GM18951 (cell line): ENCODE data around the gene CAMKK2.

Experiments
- POLR2A ChIP-seq: IDR thresholded peaks from 4 replicates; pipeline ENCODE4 v1.6.1; 2011; ENCODE audit warnings: mild to moderate bottlenecking; ENCODE audit not compliant: insufficient read length, insufficient read depth; ENCODE audit errors: extremely low read depth
- in situ Hi-C: fragments of 300-500 bp; cut with MboI; formaldehyde crosslinking; loops from one replicate; pipeline ENCODE4 v1.12.0; 2022; ENCODE audit warnings: low sequenced_read_pairs, mixed read lengths, inconsistent platforms; ENCODE audit not compliant: unreplicated experiment

The CAMKK2 gene

DNA sequence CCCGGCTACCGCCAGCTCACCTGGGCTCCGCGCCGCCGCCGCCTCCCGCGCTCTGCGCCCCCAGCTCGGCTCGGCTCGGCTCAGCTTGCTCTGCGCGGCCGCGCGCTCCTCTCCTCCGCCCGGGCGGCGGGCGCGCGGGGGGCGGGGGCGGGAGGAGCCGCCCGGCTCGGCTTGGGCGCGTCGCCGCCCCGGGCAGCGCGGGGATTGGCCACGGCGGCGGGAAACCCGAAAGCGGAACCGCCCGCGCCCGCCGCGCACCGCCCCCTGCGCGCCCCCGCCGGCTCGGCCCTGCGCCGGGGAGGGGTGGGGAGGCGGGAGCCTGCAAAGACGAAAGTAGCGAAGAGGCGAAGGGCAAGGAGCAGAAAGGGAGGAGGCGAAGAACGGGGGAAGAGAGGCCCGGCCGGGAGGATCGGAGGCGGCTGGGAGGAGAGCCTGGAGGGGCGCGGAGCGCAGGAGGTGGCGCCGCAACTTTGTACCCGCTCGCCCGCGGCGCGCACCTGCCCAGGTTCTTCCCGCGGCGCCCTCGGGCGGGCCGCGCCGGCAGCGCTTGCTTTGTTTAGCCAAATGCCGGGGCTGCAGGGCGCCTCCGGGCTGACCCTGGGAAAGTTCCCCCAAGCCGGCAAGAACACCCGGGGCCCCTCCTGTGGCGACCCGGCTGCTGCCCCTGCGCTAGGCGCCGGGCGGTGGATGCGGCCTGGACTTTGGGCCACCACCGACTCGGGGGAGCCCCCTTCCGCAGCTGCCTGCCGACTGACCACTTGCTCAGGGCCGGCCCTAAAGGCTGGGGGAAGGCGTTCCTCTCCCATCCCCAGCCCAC, at the start of gene CAMKK2:
TSS of gene CAMKK2 (minus strand) at position 92 of the 817 bp plus-strand sequence. CDS start 22,183 bp downstream, outside the sequence.
- in situ Hi-C loops, result no loop called here
- TF ChIP-seq POLR2A, result peak; percentile 73

- no peak for TF ChIP-seq POLR2A
- in situ Hi-C loops, result loop anchor here (10.0 kb wide), 1 partner anchor 90 kb away; no protein-coding TSS in a partner anchor
These were observed 48.8 kb upstream of the CAMKK2 start for GRCh38 chr12:121345151-121345815.

GRCh38 chr12:121344506-121344905, 48.0 kb upstream of the CAMKK2 start:
- TF ChIP-seq POLR2A, result no peak
- in situ Hi-C loops, result loop anchor here (10.0 kb wide), 1 partner anchor 90 kb away; no protein-coding TSS in a partner anchor

DNA sequence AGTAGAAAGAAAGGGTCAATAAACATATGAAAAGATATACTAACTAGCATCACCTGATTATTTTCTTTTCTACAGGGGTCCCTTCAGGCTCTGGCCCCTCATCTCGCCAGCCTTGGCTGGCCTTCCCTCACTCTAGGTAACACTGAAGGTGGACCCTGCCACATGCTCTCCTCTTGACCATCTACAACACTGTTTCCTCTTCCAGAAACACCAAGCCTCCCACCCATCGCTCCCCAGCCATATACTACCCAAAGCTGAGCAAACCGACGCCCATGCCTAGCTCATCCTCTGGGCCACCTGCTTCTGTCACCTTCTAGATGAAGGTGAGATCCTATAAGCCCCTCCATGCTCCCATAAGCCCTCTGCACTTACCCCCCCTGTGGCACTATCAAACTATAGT, 40.9 kb upstream of the CAMKK2 start:
- TF ChIP-seq POLR2A, result no peak
- in situ Hi-C loops, result no loop called here

GRCh38 chr12:121334513-121335343, 38.2 kb upstream of the CAMKK2 start:
- TF ChIP-seq POLR2A, result no peak
- in situ Hi-C loops, result no loop called here

GRCh38 chr12:121333747-121334146, 37.2 kb upstream of the CAMKK2 start:
- TF ChIP-seq POLR2A, result no peak
- in situ Hi-C loops, result no loop called here

DNA sequence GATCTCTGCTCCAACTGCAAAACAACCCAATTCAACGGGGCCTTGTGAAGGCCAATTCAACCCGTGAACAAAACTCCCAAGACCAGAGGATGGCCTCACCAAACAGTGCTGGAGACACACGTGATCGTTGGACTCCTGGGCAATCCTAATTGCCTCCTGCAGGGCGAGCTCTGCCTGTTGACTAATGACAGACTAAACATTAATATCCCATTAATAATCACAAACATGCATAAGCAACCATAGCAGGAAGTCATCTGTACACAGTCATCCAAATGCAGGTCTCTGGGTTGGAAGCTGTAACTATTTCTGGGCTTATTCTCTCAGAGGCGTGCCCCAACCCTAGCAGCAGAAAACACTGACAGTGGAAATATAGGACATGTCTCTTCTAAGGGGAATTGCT, 34.7 kb upstream of the CAMKK2 start:
- no peak for TF ChIP-seq POLR2A
- in situ Hi-C loops, result no loop called here

GRCh38 chr12:121330692-121331091, 34.2 kb upstream of the CAMKK2 start:
- in situ Hi-C loops, result no loop called here
- TF ChIP-seq POLR2A, result no peak

- no peak for TF ChIP-seq POLR2A
- in situ Hi-C loops, result no loop called here
These were observed 33.7 kb upstream of the CAMKK2 start for GRCh38 chr12:121330195-121330594.

DNA sequence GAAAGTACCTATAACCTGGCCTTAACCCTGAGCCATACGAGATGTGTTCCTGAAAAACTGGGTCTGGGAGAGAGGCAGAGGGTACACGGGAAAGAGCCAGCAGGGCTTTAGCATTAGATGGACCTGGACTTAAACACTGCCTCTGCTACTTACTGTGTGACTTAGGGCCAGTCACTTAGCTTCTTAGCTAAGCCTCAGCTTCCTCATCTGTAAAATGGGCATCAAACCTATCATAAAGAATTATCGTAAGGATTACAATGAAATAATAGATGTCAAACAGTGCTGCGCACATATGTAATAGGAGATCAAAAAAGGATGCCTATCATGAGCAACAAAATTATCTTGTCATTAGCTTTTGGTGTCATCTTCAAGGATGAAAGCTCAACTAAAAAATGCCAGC, 32.1 kb upstream of the CAMKK2 start:
- in situ Hi-C loops, result no loop called here
- no peak for TF ChIP-seq POLR2A

- in situ Hi-C loops, result no loop called here
These were observed 30.6 kb upstream of the CAMKK2 start for GRCh38 chr12:121326996-121327674.

GRCh38 chr12:121325922-121326396, 29.4 kb upstream of the CAMKK2 start:
- in situ Hi-C loops, result no loop called here
- TF ChIP-seq POLR2A, result no peak

More at GRCh38 chr12:121326996-121327674, 30.6 kb upstream of the CAMKK2 start:
- no peak for TF ChIP-seq POLR2A
